ENCODE data around the gene MMD2. TPM values are rescaled to one million over a fixed set of nuclear protein-coding genes. Genes with fewer than 3 reads are reported as not detected.

MMD2 gene
- not detected in 2 replicates for total RNA-seq (2014; rRNA removed; shearing (Covaris generic))
- polyA plus RNA-seq (2016; fragmentation: Nextera tagmentation; extraction: Ambion mirVana) = not detected in 2 replicates

- H3F3A ChIP-seq (ENCODE audit: insufficient read depth) = no peaks in the 10 kb centered on the region
- no peaks in the 10 kb centered on the region for H3K4me1 ChIP-seq (ENCODE audit: insufficient read depth)
- WGBS, 2 experiments (ENCODE audit: low coverage in 1 of 2, low lambda C conversion rate in 2 of 2, missing lambda C conversion rate in 2 of 2) = 6 to 7% methylated on average over 41 to 54 of the region's 87 CpGs
- no peak within 1 kb of the TSS for H2AFZ ChIP-seq
- no peak within 1 kb of the TSS for H3K27ac ChIP-seq
- H3K9me3 ChIP-seq (ENCODE audit: low read depth) = no peaks in the 10 kb centered on the region
- TF ChIP-seq EZH2phosphoT487 (IDR thresholded peaks at IDR 0.05; ENCODE audit: insufficient read depth, low read depth) (no peak), EZH2 (IDR thresholded peaks at IDR 0.05; ENCODE audit: insufficient read depth, poor library complexity, severe bottlenecking) (peak; percentile 70)
- no peaks in the 10 kb centered on the region for H3K36me3 ChIP-seq (ENCODE audit: low read depth)
- H3K9me2 ChIP-seq (ENCODE audit: insufficient read depth) = no peaks in the 10 kb centered on the region
- in situ Hi-C loops (cut with MboI) = no loop called here
- H3K79me2 ChIP-seq (ENCODE audit: insufficient read depth) = no peaks in the 10 kb centered on the region
- H3K4me3 ChIP-seq = no peak within 1 kb of the TSS
- H3K9ac ChIP-seq = no peak within 1 kb of the TSS
- no peak within 1 kb of the TSS for H3K4me2 ChIP-seq (ENCODE audit: unreplicated experiment)
- DNase-seq = no peak
- H4K20me1 ChIP-seq (ENCODE audit: insufficient read depth) = no peaks in the 10 kb centered on the region
- H3K27me3 ChIP-seq (replicated peaks; ENCODE audit: insufficient read depth) = peaks cover 24% of the 10 kb centered on the region
Measured at GRCh38 chr7:4958477-4959301, at the start of gene MMD2. MMD2 (minus strand) TSS chr7:4959187; CDS start chr7:4959017, 170 bp downstream.

- in situ Hi-C loops (cut with MboI) = no loop called here
- Histone ChIP-seq H3F3A (ENCODE audit: insufficient read depth) (no peaks in the 10 kb centered on the region), H3K4me1 (ENCODE audit: insufficient read depth) (no peaks in the 10 kb centered on the region), H3K9ac (no peak overlapping the region), H3K4me3 (no peak overlapping the region), H3K4me2 (ENCODE audit: unreplicated experiment) (no peak overlapping the region), H2AFZ (no peak overlapping the region), H3K9me3 (ENCODE audit: low read depth) (no peaks in the 10 kb centered on the region), H3K9me2 (ENCODE audit: insufficient read depth) (no peaks in the 10 kb centered on the region), H3K27ac (no peak overlapping the region), H3K36me3 (ENCODE audit: low read depth) (no peaks in the 10 kb centered on the region; the same call in 1 of the 2 replicates), H4K20me1 (ENCODE audit: insufficient read depth) (no peaks in the 10 kb centered on the region), H3K79me2 (ENCODE audit: insufficient read depth) (no peaks in the 10 kb centered on the region), H3K27me3 (replicated peaks; ENCODE audit: insufficient read depth) (no peaks in the 10 kb centered on the region)
- 90% methylated on average over 1 of the region's 1 CpG for WGBS, 2 experiments (ENCODE audit: low coverage in 1 of 2, low lambda C conversion rate in 2 of 2, missing lambda C conversion rate in 2 of 2)
- no peak for TF ChIP-seq EZH2 (IDR thresholded peaks at IDR 0.05; ENCODE audit: insufficient read depth, poor library complexity, severe bottlenecking)
- no peak for TF ChIP-seq EZH2phosphoT487 (IDR thresholded peaks at IDR 0.05; ENCODE audit: insufficient read depth, low read depth)
- no peak for DNase-seq
Measured at GRCh38 chr7:5005066-5005465, 46.1 kb upstream of the MMD2 start.

GRCh38 chr7:5001911-5002310 lies 42.9 kb upstream of the MMD2 start:
- TF ChIP-seq EZH2 (IDR thresholded peaks at IDR 0.05; ENCODE audit: insufficient read depth, poor library complexity, severe bottlenecking) = no peak
- no peak for TF ChIP-seq EZH2phosphoT487 (IDR thresholded peaks at IDR 0.05; ENCODE audit: insufficient read depth, low read depth)
- no peak for DNase-seq
- no peaks in the 10 kb centered on the region for H3K27me3 ChIP-seq (replicated peaks; ENCODE audit: insufficient read depth)
- no peaks in the 10 kb centered on the region for H3K4me1 ChIP-seq (ENCODE audit: insufficient read depth)
- no peaks in the 10 kb centered on the region for H3K9me2 ChIP-seq (ENCODE audit: insufficient read depth)
- no peaks in the 10 kb centered on the region for H3F3A ChIP-seq (ENCODE audit: insufficient read depth)
- no peak overlapping the region for H2AFZ ChIP-seq
- in situ Hi-C loops (cut with MboI) = no loop called here
- H4K20me1 ChIP-seq (ENCODE audit: insufficient read depth) = no peaks in the 10 kb centered on the region
- peaks cover 6% of the 10 kb centered on the region; the same call in 1 of the 2 replicates for H3K36me3 ChIP-seq (ENCODE audit: low read depth)
- H3K4me2 ChIP-seq (ENCODE audit: unreplicated experiment) = no peak overlapping the region
- 81 to 90% methylated on average over 5 of the region's 5 CpGs for WGBS, 2 experiments (ENCODE audit: low coverage in 1 of 2, low lambda C conversion rate in 2 of 2, missing lambda C conversion rate in 2 of 2)
- H3K27ac ChIP-seq = no peak overlapping the region
- no peaks in the 10 kb centered on the region for H3K79me2 ChIP-seq (ENCODE audit: insufficient read depth)
- no peak overlapping the region for H3K4me3 ChIP-seq
- no peak overlapping the region for H3K9ac ChIP-seq
- no peaks in the 10 kb centered on the region for H3K9me3 ChIP-seq (ENCODE audit: low read depth)

- H3K27me3 ChIP-seq (replicated peaks; ENCODE audit: insufficient read depth) = no peaks in the 10 kb centered on the region
- no peak overlapping the region for H2AFZ ChIP-seq
- no peaks in the 10 kb centered on the region for H3K79me2 ChIP-seq (ENCODE audit: insufficient read depth)
- H3K9ac ChIP-seq = no peak overlapping the region
- H3K4me3 ChIP-seq = no peak overlapping the region
- DNase-seq = no peak
- TF ChIP-seq EZH2 (IDR thresholded peaks at IDR 0.05; ENCODE audit: insufficient read depth, poor library complexity, severe bottlenecking) (no peak), EZH2phosphoT487 (IDR thresholded peaks at IDR 0.05; ENCODE audit: insufficient read depth, low read depth) (no peak)
- H4K20me1 ChIP-seq (ENCODE audit: insufficient read depth) = no peaks in the 10 kb centered on the region
- H3K9me2 ChIP-seq (ENCODE audit: insufficient read depth) = no peaks in the 10 kb centered on the region
- no peak overlapping the region for H3K27ac ChIP-seq
- H3K4me2 ChIP-seq (ENCODE audit: unreplicated experiment) = no peak overlapping the region
- in situ Hi-C loops (cut with MboI) = no loop called here
- H3K36me3 ChIP-seq (ENCODE audit: low read depth) = peaks cover 6% of the 10 kb centered on the region; the same call in 1 of the 2 replicates
- 85 to 89% methylated on average over 4 of the region's 4 CpGs for WGBS, 2 experiments (ENCODE audit: low coverage in 1 of 2, low lambda C conversion rate in 2 of 2, missing lambda C conversion rate in 2 of 2)
- no peaks in the 10 kb centered on the region for H3K9me3 ChIP-seq (ENCODE audit: low read depth)
- no peaks in the 10 kb centered on the region for H3F3A ChIP-seq (ENCODE audit: insufficient read depth)
- H3K4me1 ChIP-seq (ENCODE audit: insufficient read depth) = no peaks in the 10 kb centered on the region
Measured at GRCh38 chr7:5001003-5001402, 42.0 kb upstream of the MMD2 start.

Data from GM23248 (cell line).